ENCODE measurements around the gene CDADC1.

- TF ChIP-seq SIN3A (IDR thresholded peaks at IDR 0.05; ENCODE audit: borderline replicate concordance, insufficient read depth, low read length): no peak
- TF ChIP-seq POLR2AphosphoS5 (IDR thresholded peaks at IDR 0.05; ENCODE audit: low read depth, low read length): no peak
- TF ChIP-seq TAF1 (IDR thresholded peaks at IDR 0.05; ENCODE audit: borderline replicate concordance, insufficient read depth, low read length): no peak
Observed at GRCh38 chr13:49218493-49219051, 29.2 kb upstream of the CDADC1 start.
